Neural cell (in vitro differentiated cells): ENCODE measurements around the gene ATP13A3.
"Not testable (repeated sequence)": the region's sequence is repeated elsewhere in the genome, so short reads cannot be mapped to it uniquely, and the experiment has no call there.

Source experiments
- CTCF ChIP-seq: fragments of 450-650 bp; IDR thresholded peaks from 2 replicates; pipeline ENCODE4 v1.5.1; 2014; ENCODE audit warnings: antibody characterized with exemption, mild to moderate bottlenecking, moderate library complexity; ENCODE audit not compliant: poor library complexity, severe bottlenecking
- EZH2 ChIP-seq: fragments of 200-600, 300-800 bp; shearing (Covaris generic), sonication (generic); IDR thresholded peaks from 2 replicates; pipeline ENCODE4 v1.6.1; 2014; ENCODE audit warnings: antibody characterized with exemption, low read length, borderline replicate concordance, mild to moderate bottlenecking; ENCODE audit not compliant: insufficient read depth, poor library complexity, severe bottlenecking

DNA sequence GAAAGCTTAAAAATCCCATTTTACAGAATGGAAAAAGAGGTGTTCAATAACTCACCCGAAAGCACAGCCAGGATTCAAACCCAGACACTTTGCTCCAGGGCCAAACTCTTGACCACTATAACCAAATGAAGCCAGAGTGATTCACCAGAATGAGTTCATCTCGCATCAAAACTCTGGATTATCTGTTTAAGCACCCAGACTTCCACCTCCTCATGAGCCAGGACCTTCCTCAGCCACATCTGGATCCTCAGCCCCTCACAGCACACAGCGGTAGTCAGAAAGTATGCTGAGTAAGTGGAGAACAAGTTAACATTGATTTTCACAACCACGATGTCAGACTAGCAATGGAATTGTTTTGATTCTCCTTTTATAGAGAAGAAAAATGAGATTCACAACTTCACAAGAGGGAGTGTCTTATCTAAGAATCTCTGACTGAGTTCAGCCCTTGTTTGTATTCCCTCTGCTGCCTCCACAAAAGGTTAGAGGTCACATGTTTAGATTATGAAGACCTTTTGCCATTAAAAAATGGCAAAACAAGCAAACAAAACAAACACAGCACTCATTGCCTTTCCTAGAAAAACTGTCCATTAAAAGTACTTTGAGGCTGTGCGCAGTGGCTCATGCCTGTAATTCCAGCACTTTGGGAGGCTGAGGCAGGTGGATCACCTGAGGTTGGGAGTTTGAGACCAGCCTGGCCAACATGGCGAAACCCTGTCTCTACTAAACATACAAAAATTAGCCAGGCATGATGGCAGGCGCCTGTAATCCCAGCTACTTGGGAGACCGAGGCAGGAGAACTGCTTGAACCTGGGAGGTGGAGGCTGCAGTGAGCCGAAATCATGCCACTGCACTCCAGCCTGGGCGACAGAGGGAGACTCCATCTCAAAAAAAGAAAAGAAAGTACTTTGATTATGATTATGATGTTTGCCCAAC, 7.5 kb upstream of the ATP13A3 start:
- not testable (repeated sequence) for TF ChIP-seq CTCF, EZH2
